Stimulated activated CD4-positive, alpha-beta T cell treated with anti-CD3 and anti-CD28 coated beads, Interleukin-1b, Interleukin-23, amount 100 ng/mL, for 1 hour (primary cell): ENCODE measurements around the gene TRIO.
A peak's percentile ranks its signal among the peaks of the same experiment; 100 is the strongest.
"Not testable (repeated sequence)": the region's sequence is repeated elsewhere in the genome, so short reads cannot be mapped to it uniquely, and the experiment has no call there.

Experiments
- DNase-seq, 2 donors: peaks; one replicate each; pipeline ENCODE4 v3.0.0-alpha.2; 2020; ENCODE audit warnings: low read depth in 2 of 2

The TRIO gene

DNA sequence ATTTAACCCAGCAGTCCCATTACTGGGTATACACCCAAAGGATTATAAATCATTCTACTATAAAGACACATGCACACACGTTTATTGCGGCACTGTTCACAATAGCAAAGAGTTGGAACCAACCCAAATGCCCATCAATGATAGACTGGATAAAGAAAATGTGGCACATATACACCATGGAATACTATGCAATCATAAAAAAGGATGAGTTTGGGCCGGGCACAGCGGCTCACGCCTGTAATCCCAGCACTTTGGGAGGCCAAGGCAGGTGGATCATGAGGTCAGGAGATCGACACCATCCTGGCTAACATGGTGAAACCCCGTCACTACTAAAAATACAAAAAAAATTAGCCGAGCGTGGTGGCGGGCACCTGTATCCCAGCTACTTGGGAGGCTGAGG is 249.4 kb downstream of the TRIO start:
- not testable (repeated sequence) for DNase-seq

GRCh38 chr5:14394365-14394764 is 251.2 kb downstream of the TRIO start:
- DNase-seq, result no peak

DNA sequence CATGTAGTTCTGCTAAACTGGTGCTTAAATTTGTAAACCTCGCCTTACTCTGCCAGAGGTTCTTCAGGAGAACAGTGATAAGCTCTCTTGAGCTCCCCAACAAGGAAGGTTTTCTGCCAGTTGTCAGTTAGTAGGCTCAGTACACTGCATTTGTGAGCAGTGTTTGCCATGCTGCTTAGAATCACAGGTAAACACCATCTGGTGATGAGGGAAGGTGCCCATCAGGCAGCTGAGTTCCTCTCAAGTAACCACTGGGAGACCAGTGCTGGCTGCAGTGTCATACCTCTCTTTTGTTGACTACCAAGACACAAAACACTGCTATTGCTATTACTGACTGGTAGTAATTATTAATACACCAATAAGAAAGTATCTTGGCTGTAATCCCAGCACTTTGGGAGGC is 252.3 kb downstream of the TRIO start:
- no peak for DNase-seq

- no peak for DNase-seq
Observed at GRCh38 chr5:14396066-14396465, 252.9 kb downstream of the TRIO start.

GRCh38 chr5:14396737-14397136 is 253.6 kb downstream of the TRIO start:
- no peak for DNase-seq

GRCh38 chr5:14397717-14398116 is 254.6 kb downstream of the TRIO start:
- DNase-seq, result no peak

DNA sequence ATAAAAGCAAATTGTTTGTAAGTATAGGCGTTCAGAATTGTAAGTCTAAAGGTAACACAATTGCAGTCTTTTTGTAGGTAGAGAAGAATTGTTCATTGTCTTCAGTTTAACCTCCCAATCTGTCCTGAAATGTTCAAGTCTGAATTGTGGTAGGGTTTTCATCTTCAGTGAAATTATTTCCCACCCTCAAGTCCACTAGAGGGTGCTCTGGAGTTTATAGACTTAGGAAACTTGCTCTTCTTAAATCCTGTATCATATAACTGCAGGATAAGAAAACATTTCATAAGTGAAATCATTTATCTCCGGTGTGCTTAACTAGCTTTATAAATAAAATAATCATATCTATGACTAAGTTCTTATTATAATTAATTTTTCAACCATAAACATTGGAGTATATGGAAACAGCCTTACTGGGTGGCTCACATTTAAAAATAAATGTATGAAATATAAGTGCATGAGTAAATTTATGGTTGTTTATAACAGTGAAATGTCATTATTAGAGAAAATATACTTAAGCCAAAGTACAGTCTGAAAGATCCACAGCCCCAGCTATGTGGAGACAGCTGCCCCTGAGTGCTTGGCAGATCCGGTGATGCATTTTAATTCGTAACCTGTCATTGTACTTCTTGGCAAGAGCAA is 256.0 kb downstream of the TRIO start:
- no peak for DNase-seq

DNA sequence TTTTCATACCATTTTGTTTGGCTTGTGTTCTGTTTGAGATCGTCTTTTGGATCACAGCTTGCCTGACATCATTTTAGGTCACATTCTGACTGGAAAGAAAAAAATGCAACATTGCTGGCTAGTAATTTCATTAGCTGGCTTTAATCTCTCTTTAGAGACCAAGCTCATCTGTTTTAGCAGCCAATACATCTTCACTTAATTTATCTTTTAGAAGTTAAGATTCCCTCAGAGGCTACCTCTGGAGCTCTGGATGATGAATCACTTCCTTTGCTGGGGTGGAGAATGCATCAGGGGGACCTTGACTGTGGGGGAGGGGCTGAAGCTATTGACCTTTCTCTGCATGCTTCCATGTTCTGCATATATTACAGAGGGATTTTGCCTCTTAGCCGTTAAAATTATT is 256.9 kb downstream of the TRIO start:
- DNase-seq, result no peak

GRCh38 chr5:14400611-14401010 is 257.5 kb downstream of the TRIO start:
- DNase-seq, result no peak

- DNase-seq, result no peak
Observed at GRCh38 chr5:14401639-14402038, 258.5 kb downstream of the TRIO start.

GRCh38 chr5:14402424-14402823 is 259.3 kb downstream of the TRIO start:
- DNase-seq, result no peak

GRCh38 chr5:14404780-14405179 is 261.6 kb downstream of the TRIO start:
- no peak for DNase-seq

GRCh38 chr5:14405267-14405666 is 262.1 kb downstream of the TRIO start:
- DNase-seq, result no peak

GRCh38 chr5:14405706-14406553 is 262.8 kb downstream of the TRIO start:
- DNase-seq, result no peak

- DNase-seq, result no peak
Observed at GRCh38 chr5:14406554-14406849, 263.4 kb downstream of the TRIO start.

- DNase-seq, result no peak
Observed at GRCh38 chr5:14407051-14407450, 263.9 kb downstream of the TRIO start.

DNA sequence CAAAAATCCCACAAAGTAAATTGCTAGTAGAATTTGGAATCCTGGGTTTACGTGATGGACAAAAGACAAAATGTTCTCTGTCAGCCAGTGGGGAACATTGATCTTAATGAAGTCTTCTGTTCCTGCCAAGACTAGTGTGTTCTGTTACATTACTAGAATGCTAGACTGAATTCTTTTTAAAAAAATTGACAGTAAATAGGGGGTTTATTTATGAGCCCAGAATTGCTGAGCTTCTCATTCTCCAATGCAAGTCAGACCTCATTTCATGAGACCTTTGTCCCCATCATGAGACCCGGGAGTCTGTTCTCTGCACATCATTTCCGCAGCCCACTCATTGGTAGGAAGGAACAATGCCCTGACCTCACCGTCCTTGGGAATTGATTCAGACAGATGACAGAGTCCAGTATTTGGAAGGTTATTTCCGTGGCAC is 264.6 kb downstream of the TRIO start:
- DNase-seq, result no peak

GRCh38 chr5:14408969-14409586 is 265.9 kb downstream of the TRIO start:
- DNase-seq, result no peak

DNA sequence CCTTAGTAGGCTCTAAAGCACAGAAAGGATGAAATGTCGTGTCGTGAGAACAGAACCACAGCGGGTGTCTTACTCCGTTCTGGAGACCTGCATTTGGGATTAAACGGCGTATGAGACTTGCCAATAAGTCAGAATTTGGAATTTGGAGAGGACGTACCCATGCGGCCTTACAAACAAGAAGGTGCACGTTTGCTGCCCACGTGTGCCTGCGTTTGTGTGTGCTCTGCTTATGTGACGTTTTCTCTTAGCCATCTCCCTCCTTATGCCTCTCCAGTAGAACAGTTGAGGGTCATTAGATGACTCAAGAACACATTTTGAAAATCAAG is 266.9 kb downstream of the TRIO start:
- no peak for DNase-seq

DNA sequence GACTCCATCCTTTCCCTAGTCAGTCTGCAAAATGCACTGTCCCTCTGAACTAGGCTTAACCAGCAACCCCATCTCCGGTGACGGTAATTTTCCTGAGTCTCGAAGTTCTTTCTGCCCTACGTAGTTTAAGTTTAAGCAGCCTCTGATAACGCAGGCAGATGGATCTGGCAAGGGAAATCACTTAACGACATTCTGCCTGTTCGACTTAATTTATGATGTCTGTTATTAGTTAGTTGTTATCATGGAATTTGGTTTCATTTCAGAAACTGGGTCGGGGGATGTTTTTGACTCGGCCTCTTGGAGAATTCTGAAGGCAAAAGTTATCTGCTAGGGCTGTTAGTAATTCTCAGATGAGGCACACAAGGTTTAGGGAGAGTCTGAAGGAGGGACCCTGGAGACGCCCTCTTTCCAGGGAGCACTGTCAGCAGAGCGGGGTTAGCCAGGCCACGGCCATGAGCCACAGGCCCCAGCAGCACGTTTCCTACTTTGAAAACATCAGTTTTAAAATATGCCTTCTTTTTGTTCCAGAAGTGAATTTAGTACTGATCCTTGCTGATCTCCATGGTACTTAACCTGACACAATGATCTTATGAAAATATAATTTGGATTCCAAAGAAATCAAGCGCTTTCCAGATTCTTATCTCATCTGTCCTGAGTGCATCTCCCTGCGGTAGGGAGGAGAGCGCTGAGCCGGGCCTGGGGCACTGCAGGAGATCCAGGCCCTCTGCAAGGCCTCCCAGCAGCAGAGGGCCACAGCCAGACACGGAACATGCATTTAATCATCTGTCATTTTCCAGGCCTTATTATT is 267.5 kb downstream of the TRIO start:
- DNase-seq, result no peak

- no peak for DNase-seq
Observed at GRCh38 chr5:14411216-14411615, 268.1 kb downstream of the TRIO start.

- peak in 1 of 2 donors; percentile 14 for DNase-seq
Observed at GRCh38 chr5:14413331-14413750, 270.2 kb downstream of the TRIO start.
